Left hindlimb (tissue), 1 donor: ENCODE measurements around the gene RAB4A.

Experiments
- DNase-seq: peaks from one replicate; pipeline ENCODE4 v3.0.0-alpha.2; 2018

Gene RAB4A

GRCh38 chr1:229270547-229271447 is at the start of gene RAB4A:
Gene RAB4A (plus strand): TSS chr1:229271111. CDS start chr1:229271340, 229 bp downstream.
- peak; percentile 88 for DNase-seq

GRCh38 chr1:229222081-229222480 is 48.8 kb upstream of the RAB4A start:
- DNase-seq, result no peak

GRCh38 chr1:229223498-229223897 is 47.4 kb upstream of the RAB4A start:
- DNase-seq, result no peak

- no peak for DNase-seq
These were observed 46.6 kb upstream of the RAB4A start for GRCh38 chr1:229224308-229224707.

- no peak for DNase-seq
These were observed 45.6 kb upstream of the RAB4A start for GRCh38 chr1:229225331-229225782.

- no peak for DNase-seq
These were observed 44.1 kb upstream of the RAB4A start for GRCh38 chr1:229226796-229227195.

- peak; percentile 79 for DNase-seq
These were observed 43.5 kb upstream of the RAB4A start for GRCh38 chr1:229227298-229227919.

- no peak for DNase-seq
These were observed 42.4 kb upstream of the RAB4A start for GRCh38 chr1:229228522-229228921.

GRCh38 chr1:229229137-229229720 is 41.7 kb upstream of the RAB4A start:
- DNase-seq, result no peak

GRCh38 chr1:229229721-229230139 is 41.2 kb upstream of the RAB4A start:
- DNase-seq, result peak; percentile 55

GRCh38 chr1:229230140-229230892 is 40.6 kb upstream of the RAB4A start:
- no peak for DNase-seq

GRCh38 chr1:229230893-229231753 is 39.8 kb upstream of the RAB4A start:
- no peak for DNase-seq

- no peak for DNase-seq
These were observed 39.2 kb upstream of the RAB4A start for GRCh38 chr1:229231754-229232119.

- DNase-seq, result no peak
These were observed 35.9 kb upstream of the RAB4A start for GRCh38 chr1:229234870-229235472.

- DNase-seq, result no peak
These were observed 33.6 kb upstream of the RAB4A start for GRCh38 chr1:229237320-229237719.

GRCh38 chr1:229238231-229238630 is 32.7 kb upstream of the RAB4A start:
- DNase-seq, result no peak

GRCh38 chr1:229238674-229239415 is 32.1 kb upstream of the RAB4A start:
- DNase-seq, result no peak

GRCh38 chr1:229240532-229240931 is 30.4 kb upstream of the RAB4A start:
- no peak for DNase-seq

GRCh38 chr1:229241390-229241789 is 29.5 kb upstream of the RAB4A start:
- DNase-seq, result no peak

GRCh38 chr1:229243638-229244037 is 27.3 kb upstream of the RAB4A start:
- no peak for DNase-seq

GRCh38 chr1:229244091-229244490 is 26.8 kb upstream of the RAB4A start:
- DNase-seq, result no peak
